Measurements from ENCODE around the gene MMP13.
A peak's percentile ranks its signal among the peaks of the same experiment; 100 is the strongest.

The MMP13 gene

GRCh38 chr11:102964867-102965266, 9.3 kb upstream of the MMP13 start:
- H3K4me3 Mint-ChIP-seq = no peak overlapping the region
- ATAC-seq (peak; percentile 53), DNase-seq (no peak)
- H3K4me1 Mint-ChIP-seq = no peaks in the 10 kb centered on the region
- no peaks in the 10 kb centered on the region for H3K9me3 Mint-ChIP-seq
- H3K27me3 Mint-ChIP-seq = peaks cover 23% of the 10 kb centered on the region
- H3K27ac Mint-ChIP-seq = no peak overlapping the region

- Mint-ChIP-seq H3K4me3 (no peak overlapping the region), H3K27ac (no peak overlapping the region), H3K27me3 (peaks cover 4% of the 10 kb centered on the region), H3K4me1 (no peaks in the 10 kb centered on the region), H3K9me3 (no peaks in the 10 kb centered on the region)
- DNase-seq (no peak), ATAC-seq (no peak)
Observed at GRCh38 chr11:102957953-102958352, 2.4 kb upstream of the MMP13 start.

GRCh38 chr11:102950622-102951081, 4.9 kb downstream of the MMP13 start:
- Mint-ChIP-seq H3K27ac (no peak overlapping the region), H3K4me1 (no peaks in the 10 kb centered on the region), H3K4me3 (no peak overlapping the region), H3K27me3 (peaks cover 7% of the 10 kb centered on the region), H3K9me3 (no peaks in the 10 kb centered on the region)
- DNase-seq (no peak), ATAC-seq (no peak)

DNA sequence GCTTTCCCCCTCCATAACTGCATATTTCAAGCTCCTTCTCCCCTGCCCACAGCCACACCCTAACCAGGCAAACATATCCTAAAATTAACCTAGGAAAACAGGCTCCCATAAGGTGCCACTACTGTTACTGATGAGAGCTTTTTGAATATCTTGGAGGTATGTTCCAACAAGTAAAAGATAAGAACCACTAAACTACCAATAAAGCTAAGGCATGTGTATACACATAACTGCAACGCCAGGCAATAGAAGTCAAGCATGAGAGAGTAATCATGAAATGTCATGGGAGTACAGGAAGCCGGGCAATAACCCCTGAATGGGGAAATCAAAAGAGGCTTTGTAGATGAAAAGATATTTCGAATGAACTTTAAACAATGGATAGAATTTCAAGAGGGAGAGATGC, 9.3 kb downstream of the MMP13 start:
- Mint-ChIP-seq H3K4me1 (peaks cover 1% of the 10 kb centered on the region), H3K27ac (peak overlapping the region in 1 of 2 donors; percentile 2), H3K9me3 (no peaks in the 10 kb centered on the region), H3K27me3 (peaks cover 15% of the 10 kb centered on the region), H3K4me3 (no peak overlapping the region)
- ATAC-seq = no peak
- no peak for DNase-seq

DNA sequence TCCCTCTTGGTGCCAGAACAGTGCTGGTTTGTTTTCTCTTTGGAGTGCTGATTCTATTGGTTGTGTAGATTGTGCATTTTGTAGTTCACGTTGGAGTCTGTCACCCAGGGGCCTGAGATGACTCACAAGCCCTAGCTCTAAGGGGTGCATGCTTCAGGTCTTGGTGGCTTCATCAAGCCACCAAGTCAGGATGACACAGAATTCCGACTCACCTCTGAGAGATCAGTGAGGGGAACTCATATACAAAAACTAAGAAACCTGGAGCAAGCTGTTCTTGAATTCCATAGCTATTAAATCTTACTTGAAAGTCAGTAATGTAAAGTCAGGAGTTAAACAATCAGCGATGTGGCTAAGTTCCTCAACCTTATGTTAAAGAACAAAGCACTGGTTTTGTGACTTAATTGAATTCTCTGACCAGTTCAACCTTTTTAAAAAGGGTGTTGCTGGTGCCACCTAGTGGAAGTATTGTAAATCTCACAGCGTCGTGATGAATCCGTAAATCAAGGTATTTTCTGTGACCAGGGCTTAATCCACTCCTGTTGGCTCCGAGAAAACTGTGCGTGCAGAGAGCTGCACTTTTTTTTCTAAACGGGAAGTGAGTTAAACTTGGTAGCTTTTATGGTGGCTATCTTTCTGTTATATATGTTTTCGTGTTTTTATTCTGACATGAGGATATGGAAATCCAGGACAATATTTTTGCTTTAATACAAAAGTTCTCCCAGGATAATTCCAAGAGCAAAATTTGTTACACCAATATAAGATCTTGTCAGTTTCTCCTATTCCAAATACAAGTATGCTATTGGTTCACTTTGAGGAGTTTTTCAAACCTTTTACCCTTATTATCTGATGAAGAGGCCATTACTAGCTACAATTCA, 14.6 kb downstream of the MMP13 start:
- Mint-ChIP-seq H3K27ac (peak overlapping the region; percentile 37 to 88), H3K9me3 (no peaks in the 10 kb centered on the region), H3K4me3 (no peak overlapping the region), H3K27me3 (peaks cover 15% of the 10 kb centered on the region), H3K4me1 (peaks cover 9% of the 10 kb centered on the region)
- peak; percentile 89 for ATAC-seq
- DNase-seq = peak; percentile 52 to 58

GRCh38 chr11:102936864-102937509, 18.5 kb downstream of the MMP13 start:
- Mint-ChIP-seq H3K9me3 (no peaks in the 10 kb centered on the region), H3K27me3 (peaks cover 8% of the 10 kb centered on the region), H3K27ac (no peak overlapping the region), H3K4me1 (peaks cover 9% of the 10 kb centered on the region), H3K4me3 (no peak overlapping the region)
- ATAC-seq (no peak), DNase-seq (no peak)

GRCh38 chr11:102935514-102935913, 20.0 kb downstream of the MMP13 start:
- Mint-ChIP-seq H3K27me3 (peaks cover 10% of the 10 kb centered on the region), H3K27ac (no peak overlapping the region), H3K4me3 (no peak overlapping the region), H3K9me3 (no peaks in the 10 kb centered on the region), H3K4me1 (no peaks in the 10 kb centered on the region)
- no peak for DNase-seq
- ATAC-seq = no peak

DNA sequence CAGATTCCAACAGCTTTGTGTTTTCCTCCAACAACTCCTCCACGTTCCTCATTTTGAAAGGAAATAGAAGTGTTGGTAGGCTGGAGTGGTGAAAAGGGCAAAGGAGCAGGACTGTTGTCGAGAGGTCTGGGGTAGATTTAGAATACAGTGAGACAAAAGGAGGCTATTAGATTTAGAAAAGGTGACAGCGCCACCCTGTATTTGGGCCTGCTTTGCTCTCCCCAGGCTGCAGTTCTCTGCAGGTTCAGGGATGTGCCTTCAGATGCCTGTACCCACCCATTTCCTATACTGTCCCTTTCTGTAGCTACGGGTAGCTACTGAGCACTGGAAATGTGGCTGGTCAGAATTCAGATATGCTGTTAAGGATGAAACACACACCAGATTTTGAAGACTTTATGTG, 20.8 kb downstream of the MMP13 start:
- Mint-ChIP-seq H3K9me3 (no peaks in the 10 kb centered on the region), H3K4me3 (no peak overlapping the region), H3K4me1 (no peaks in the 10 kb centered on the region), H3K27me3 (peaks cover 12% of the 10 kb centered on the region), H3K27ac (no peak overlapping the region)
- ATAC-seq (no peak), DNase-seq (no peak)

DNA sequence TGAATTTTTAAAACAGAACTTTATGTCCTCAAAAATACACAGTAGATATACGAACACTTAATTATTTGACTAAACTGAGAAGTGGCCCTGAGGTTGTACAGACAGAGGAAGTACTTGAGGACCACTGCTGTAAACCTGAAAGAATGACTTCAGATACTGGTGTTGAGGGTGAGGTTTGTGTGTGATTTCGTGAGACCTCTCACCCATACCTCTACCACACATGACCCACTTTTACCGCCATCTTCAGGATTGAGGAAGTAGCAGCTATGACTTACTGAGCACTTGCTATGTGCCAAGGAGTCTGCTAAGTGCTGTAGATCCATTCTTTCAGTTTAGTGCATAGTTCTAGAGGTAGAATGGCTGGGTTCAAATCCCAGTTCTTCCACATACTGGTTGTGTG, 21.9 kb downstream of the MMP13 start:
- H3K27me3 Mint-ChIP-seq = peaks cover 12% of the 10 kb centered on the region
- no peak overlapping the region for H3K27ac Mint-ChIP-seq
- DNase-seq = no peak
- H3K9me3 Mint-ChIP-seq = no peaks in the 10 kb centered on the region
- no peak overlapping the region for H3K4me3 Mint-ChIP-seq
- no peaks in the 10 kb centered on the region for H3K4me1 Mint-ChIP-seq
- ATAC-seq = peak; percentile 72

DNA sequence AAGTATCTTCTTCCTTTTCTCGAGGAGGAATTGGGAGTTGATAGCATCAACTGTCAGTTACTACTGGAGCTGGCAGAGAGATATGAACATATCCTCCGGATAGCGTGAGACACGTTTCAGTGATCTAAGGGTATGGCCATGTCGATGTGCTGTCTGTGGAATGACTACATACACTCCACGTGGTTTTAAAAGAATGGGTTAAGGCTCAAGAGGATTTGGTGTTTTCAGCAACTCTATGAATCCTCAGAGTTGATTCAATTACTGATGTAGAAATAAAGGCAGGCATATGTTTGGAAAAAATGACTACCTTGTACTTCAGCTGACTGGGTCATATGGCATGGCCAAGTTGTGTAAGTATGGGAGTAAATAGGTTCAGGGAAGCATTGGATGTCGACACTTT, 22.9 kb downstream of the MMP13 start:
- no peaks in the 10 kb centered on the region for H3K9me3 Mint-ChIP-seq
- no peak overlapping the region for H3K27ac Mint-ChIP-seq
- peaks cover 12% of the 10 kb centered on the region for H3K27me3 Mint-ChIP-seq
- DNase-seq (no peak), ATAC-seq (no peak)
- no peaks in the 10 kb centered on the region for H3K4me1 Mint-ChIP-seq
- H3K4me3 Mint-ChIP-seq = no peak overlapping the region

DNA sequence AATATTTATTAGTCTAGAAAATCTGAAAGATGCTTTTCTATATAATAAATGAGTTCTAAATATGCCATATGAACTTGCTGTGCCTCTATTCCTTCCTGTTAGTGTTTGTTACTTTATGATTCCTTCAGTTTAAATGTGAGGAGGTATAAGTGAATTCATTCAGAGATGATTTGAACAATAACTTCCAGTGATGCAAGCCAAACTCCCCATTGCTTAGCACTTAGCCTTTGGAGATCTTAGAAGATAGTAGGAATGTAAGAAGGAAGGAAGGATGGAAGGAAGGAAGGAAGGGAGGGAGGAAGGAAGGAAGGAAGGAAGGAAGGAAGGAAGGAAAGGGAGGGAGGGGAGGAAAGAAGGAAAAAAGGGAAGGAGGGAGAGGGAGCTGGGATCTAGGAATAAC, 25.1 kb downstream of the MMP13 start:
- Mint-ChIP-seq H3K4me3 (no peak overlapping the region), H3K4me1 (no peaks in the 10 kb centered on the region), H3K9me3 (no peaks in the 10 kb centered on the region), H3K27me3 (peaks cover 12% of the 10 kb centered on the region), H3K27ac (no peak overlapping the region)
- no peak for ATAC-seq
- DNase-seq = no peak

- peaks cover 13% of the 10 kb centered on the region for H3K27me3 Mint-ChIP-seq
- no peak overlapping the region for H3K4me3 Mint-ChIP-seq
- ATAC-seq (no peak), DNase-seq (no peak)
- no peak overlapping the region for H3K27ac Mint-ChIP-seq
- no peaks in the 10 kb centered on the region for H3K9me3 Mint-ChIP-seq
- no peaks in the 10 kb centered on the region for H3K4me1 Mint-ChIP-seq
Observed at GRCh38 chr11:102929972-102930371, 25.6 kb downstream of the MMP13 start.

DNA sequence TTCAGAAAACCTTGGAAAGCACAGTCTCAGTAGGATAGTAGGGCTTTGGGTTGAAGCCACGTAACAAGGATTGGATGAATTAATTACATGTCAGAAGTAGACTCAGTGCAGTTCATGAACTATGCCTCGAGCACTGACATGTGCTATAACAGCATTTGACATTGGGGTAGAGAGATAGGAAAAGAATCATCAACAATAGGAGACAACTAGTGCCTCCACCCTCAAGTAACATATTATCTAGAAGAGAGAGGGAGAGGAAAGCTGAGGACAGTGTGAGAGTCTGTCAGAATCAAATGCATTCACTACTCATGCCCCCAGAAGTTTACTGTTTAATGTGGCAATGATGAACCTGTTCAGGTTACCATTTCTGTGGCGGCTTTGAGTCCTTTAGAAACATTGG, 26.4 kb downstream of the MMP13 start:
- Mint-ChIP-seq H3K4me3 (no peak overlapping the region), H3K4me1 (no peaks in the 10 kb centered on the region), H3K27me3 (peaks cover 21% of the 10 kb centered on the region), H3K27ac (no peak overlapping the region), H3K9me3 (no peaks in the 10 kb centered on the region)
- DNase-seq (no peak), ATAC-seq (no peak)

GRCh38 chr11:102928247-102928646, 27.3 kb downstream of the MMP13 start:
- no peak for ATAC-seq

DNA sequence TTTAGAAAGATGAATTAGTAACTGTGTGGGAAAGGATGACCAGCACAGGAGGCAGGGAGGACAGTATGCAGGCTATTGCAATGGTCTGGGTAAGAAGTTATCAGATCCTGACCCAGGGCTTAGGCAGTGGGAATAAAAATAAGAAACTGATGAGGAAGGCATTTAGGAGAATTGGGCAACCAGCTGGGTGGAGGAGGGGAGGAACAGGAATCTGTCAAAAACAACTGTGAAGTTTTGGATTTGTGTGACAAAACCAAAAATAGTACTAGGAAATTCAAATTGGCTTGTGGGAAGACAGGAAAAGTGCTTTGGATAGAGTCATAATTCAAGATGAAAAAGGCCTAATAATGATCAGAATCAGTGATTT, 27.9 kb downstream of the MMP13 start:
- no peaks in the 10 kb centered on the region for H3K9me3 Mint-ChIP-seq
- no peaks in the 10 kb centered on the region for H3K4me1 Mint-ChIP-seq
- H3K4me3 Mint-ChIP-seq = no peak overlapping the region
- no peak for ATAC-seq
- no peak for DNase-seq
- peaks cover 22% of the 10 kb centered on the region for H3K27me3 Mint-ChIP-seq
- H3K27ac Mint-ChIP-seq = no peak overlapping the region

More at GRCh38 chr11:102928247-102928646, 27.3 kb downstream of the MMP13 start:
- no peaks in the 10 kb centered on the region for H3K4me1 Mint-ChIP-seq
- H3K9me3 Mint-ChIP-seq = no peaks in the 10 kb centered on the region
- no peak for DNase-seq
- H3K4me3 Mint-ChIP-seq = no peak overlapping the region
- H3K27ac Mint-ChIP-seq = no peak overlapping the region
- H3K27me3 Mint-ChIP-seq = peaks cover 22% of the 10 kb centered on the region

- peaks cover 22% of the 10 kb centered on the region for H3K27me3 Mint-ChIP-seq
- no peaks in the 10 kb centered on the region for H3K4me1 Mint-ChIP-seq
- ATAC-seq (no peak), DNase-seq (no peak)
- H3K4me3 Mint-ChIP-seq = no peak overlapping the region
- no peaks in the 10 kb centered on the region for H3K9me3 Mint-ChIP-seq
- H3K27ac Mint-ChIP-seq = no peak overlapping the region
Observed at GRCh38 chr11:102926961-102927623, 28.4 kb downstream of the MMP13 start.
